ENCODE results near the gene FTSJ1.

DNA sequence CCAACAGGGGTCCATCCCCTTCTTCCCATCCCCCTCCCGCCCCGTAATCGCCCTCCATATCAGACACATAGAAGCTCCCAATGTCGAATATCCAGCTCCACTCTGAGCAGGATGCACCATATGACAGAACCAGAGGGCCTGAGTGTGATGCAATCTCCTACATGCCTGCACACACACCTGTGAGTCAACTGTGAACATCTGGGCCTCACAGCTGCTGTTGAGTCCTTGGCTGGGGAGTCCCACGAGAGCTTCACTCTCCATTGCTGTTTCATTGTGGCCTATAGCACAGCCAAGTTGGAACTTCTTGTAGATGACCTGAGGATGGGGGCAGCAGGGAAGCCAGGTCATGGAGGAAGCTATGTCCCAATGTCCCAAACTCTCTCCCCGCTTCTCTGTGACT lies 14.2 kb upstream of the FTSJ1 start:
- TF ChIP-seq, protein P1, sequence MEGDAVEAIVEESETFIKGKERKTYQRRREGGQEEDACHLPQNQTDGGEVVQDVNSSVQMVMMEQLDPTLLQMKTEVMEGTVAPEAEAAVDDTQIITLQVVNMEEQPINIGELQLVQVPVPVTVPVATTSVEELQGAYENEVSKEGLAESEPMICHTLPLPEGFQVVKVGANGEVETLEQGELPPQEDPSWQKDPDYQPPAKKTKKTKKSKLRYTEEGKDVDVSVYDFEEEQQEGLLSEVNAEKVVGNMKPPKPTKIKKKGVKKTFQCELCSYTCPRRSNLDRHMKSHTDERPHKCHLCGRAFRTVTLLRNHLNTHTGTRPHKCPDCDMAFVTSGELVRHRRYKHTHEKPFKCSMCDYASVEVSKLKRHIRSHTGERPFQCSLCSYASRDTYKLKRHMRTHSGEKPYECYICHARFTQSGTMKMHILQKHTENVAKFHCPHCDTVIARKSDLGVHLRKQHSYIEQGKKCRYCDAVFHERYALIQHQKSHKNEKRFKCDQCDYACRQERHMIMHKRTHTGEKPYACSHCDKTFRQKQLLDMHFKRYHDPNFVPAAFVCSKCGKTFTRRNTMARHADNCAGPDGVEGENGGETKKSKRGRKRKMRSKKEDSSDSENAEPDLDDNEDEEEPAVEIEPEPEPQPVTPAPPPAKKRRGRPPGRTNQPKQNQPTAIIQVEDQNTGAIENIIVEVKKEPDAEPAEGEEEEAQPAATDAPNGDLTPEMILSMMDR (IDR thresholded peaks at IDR 0.05) = no peak
- no peak for TF ChIP-seq EP300 (IDR thresholded peaks at IDR 0.05)

All from stomach (tissue), 4 donors.